CD14-positive monocyte (primary cell): Measurements from ENCODE around the gene DDX43. TPM values are rescaled to one million over a fixed set of nuclear protein-coding genes. Genes with fewer than 3 reads are reported as not detected.
"Not testable (repeated sequence)": the region's sequence is repeated elsewhere in the genome, so short reads cannot be mapped to it uniquely, and the experiment has no call there.

Source experiments
- DNase-seq, 3 donors: peaks; one replicate each; pipeline ENCODE4 v3.0.0-alpha.2; 2011 to 2022
- H2AFZ ChIP-seq: 2 replicates; pipeline ENCODE4 v1.6.0; 2012; ENCODE audit warnings: mild to moderate bottlenecking, low read depth, low read length, inconsistent platforms; ENCODE audit not compliant: insufficient read depth, poor library complexity, severe bottlenecking
- H3K27ac ChIP-seq, 2 donors: 1 replicate in 1 of 2; 2 replicates in 1 of 2; pipeline ENCODE4 v1.5.1; 2012 to 2013; ENCODE audit warnings: low read length in 2 of 2, control low read depth in 1 of 2, inconsistent platforms in 1 of 2, low read depth in 1 of 2, mild to moderate bottlenecking in 1 of 2
- H3K27me3 ChIP-seq, 2 donors: one replicate each; pipeline versions ENCODE4 v1.6.0 to v1.6.1; 2011 to 2013; ENCODE audit warnings: low read length in 2 of 2; ENCODE audit not compliant: control insufficient read depth in 2 of 2, insufficient read depth in 2 of 2
- H3K36me3 ChIP-seq, 2 donors: replicated peaks in 1 of 2; 1 replicate in 1 of 2; 2 replicates in 1 of 2; pipeline versions ENCODE4 v1.5.1 to v1.6.1; 2012 to 2013; ENCODE audit warnings: low read length in 2 of 2, control low read depth in 1 of 2, inconsistent platforms in 1 of 2, mild to moderate bottlenecking in 1 of 2; ENCODE audit not compliant: insufficient read depth in 2 of 2, control insufficient read depth in 1 of 2
- H3K4me1 ChIP-seq, 2 donors: 1 replicate in 1 of 2; 2 replicates in 1 of 2; pipeline versions ENCODE4 v1.5.1 to v1.6.1; 2012 to 2013; ENCODE audit warnings: low read length in 2 of 2, control low read depth in 1 of 2, inconsistent platforms in 1 of 2, mild to moderate bottlenecking in 1 of 2, moderate library complexity in 1 of 2; ENCODE audit not compliant: insufficient read depth in 2 of 2, control insufficient read depth in 1 of 2
- H3K4me2 ChIP-seq: replicated peaks from 2 replicates; pipeline ENCODE3; 2012; ENCODE audit warnings: low read length, moderate library complexity, mild to moderate bottlenecking; ENCODE audit not compliant: poor library complexity, severe bottlenecking; ENCODE audit errors: extremely low read depth
- H3K4me3 ChIP-seq, 3 experiments: fragments of 200-600 bp in 1 of 3; sonication (generic) in 1 of 3; replicated peaks in 1 of 3; 1 replicate in 2 of 3; 2 replicates in 1 of 3; pipeline ENCODE4 v1.5.1; 2011 to 2013; ENCODE audit warnings: low read length in 3 of 3, mild to moderate bottlenecking in 3 of 3, control low read depth in 2 of 3, low read depth in 2 of 3, inconsistent platforms in 1 of 3, moderate library complexity in 1 of 3
- H3K79me2 ChIP-seq: 2 replicates; pipeline ENCODE4 v1.6.0; 2012; ENCODE audit warnings: mild to moderate bottlenecking, control low read depth, inconsistent platforms, low read length, moderate library complexity; ENCODE audit not compliant: insufficient read depth
- H3K9ac ChIP-seq: 2 replicates; pipeline ENCODE4 v1.6.0; 2017; ENCODE audit warnings: low read length, mild to moderate bottlenecking; ENCODE audit not compliant: insufficient read depth, poor library complexity, severe bottlenecking
- H3K9me3 ChIP-seq, 2 donors: replicated peaks in 1 of 2; 1 replicate in 1 of 2; 2 replicates in 1 of 2; pipeline versions ENCODE4 v1.5.1 to v1.6.1; 2012 to 2013; ENCODE audit warnings: low read length in 2 of 2, control low read depth in 1 of 2; ENCODE audit not compliant: control insufficient read depth in 1 of 2, insufficient read depth in 1 of 2
- H4K20me1 ChIP-seq: 2 replicates; pipeline ENCODE4 v1.6.0; 2012; ENCODE audit warnings: mild to moderate bottlenecking, low read length, control low read depth, moderate library complexity; ENCODE audit not compliant: insufficient read depth
- H3K27ac Mint-ChIP-seq, 7 donors: one replicate each; pipeline ENCODE4 v1.8.0; 2020; ENCODE audit warnings: mild to moderate bottlenecking in 7 of 7, mixed read lengths in 7 of 7, moderate library complexity in 6 of 7, inconsistent platforms in 2 of 7
- H3K27me3 Mint-ChIP-seq, 3 donors: one replicate each; pipeline ENCODE4 v1.8.0; 2021 to 2022; ENCODE audit warnings: low read depth in 3 of 3, mild to moderate bottlenecking in 3 of 3, mixed read lengths in 3 of 3, moderate library complexity in 3 of 3, inconsistent platforms in 1 of 3
- H3K36me3 Mint-ChIP-seq, 2 donors: one replicate each; pipeline ENCODE4 v1.8.0; 2020; ENCODE audit warnings: mixed read lengths in 2 of 2, inconsistent platforms in 1 of 2, mild to moderate bottlenecking in 1 of 2
- H3K4me1 Mint-ChIP-seq: one replicate; pipeline ENCODE4 v1.8.0; 2020; ENCODE audit warnings: mild to moderate bottlenecking, mixed read lengths
- H3K4me3 Mint-ChIP-seq, 2 donors: one replicate each; pipeline ENCODE4 v1.8.0; 2020; ENCODE audit warnings: mild to moderate bottlenecking in 2 of 2, mixed read lengths in 2 of 2, moderate library complexity in 1 of 2
- H3K9me3 Mint-ChIP-seq, 7 donors: one replicate each; pipeline ENCODE4 v1.8.0; 2020 to 2022; ENCODE audit warnings: mixed read lengths in 7 of 7, mild to moderate bottlenecking in 6 of 7, moderate library complexity in 6 of 7, inconsistent platforms in 2 of 7
- WGBS: methylation state at CpG from one replicate; pipeline ENCODE4 v1.1.5; 2013; ENCODE audit warnings: missing lambda C conversion rate; ENCODE audit not compliant: insufficient coverage; 5-methylcytosine and 5-hydroxymethylcytosine counted together
- intact Hi-C, 2 donors: fragments of 100-400 bp; cut with micrococcal nuclease; formaldehyde crosslinking; loops; one replicate each; pipeline versions ENCODE4 v1.15.0 to v1.15.1; 2023
- polyA plus RNA-seq, 3 donors: library from polyadenylated mRNA; depleted of rRNA in 1 of 3; unstranded in 2 of 3; stranded (reverse) in 1 of 3; fragments of 300-500 nt in 2 of 3; fragments of >200 nt in 1 of 3; fragmentation: Illumina TruSeq in 2 of 3; gene quantifications; 1 replicate in 2 of 3; 2 replicates in 1 of 3; pipeline ENCODE4 v1.2.3, GENCODE V29; 2012 to 2021
- TF ChIP-seq, protein P1 (sequence below): fragments of 200-600 bp; IDR thresholded peaks from one replicate; pipeline ENCODE4 v1.8.0; 2022; ENCODE audit warnings: antibody characterized with exemption, mild to moderate bottlenecking

The DDX43 gene
- polyA plus RNA-seq, 3 donors: 0.23 to 1.0 TPM; not detected in 1

DNA sequence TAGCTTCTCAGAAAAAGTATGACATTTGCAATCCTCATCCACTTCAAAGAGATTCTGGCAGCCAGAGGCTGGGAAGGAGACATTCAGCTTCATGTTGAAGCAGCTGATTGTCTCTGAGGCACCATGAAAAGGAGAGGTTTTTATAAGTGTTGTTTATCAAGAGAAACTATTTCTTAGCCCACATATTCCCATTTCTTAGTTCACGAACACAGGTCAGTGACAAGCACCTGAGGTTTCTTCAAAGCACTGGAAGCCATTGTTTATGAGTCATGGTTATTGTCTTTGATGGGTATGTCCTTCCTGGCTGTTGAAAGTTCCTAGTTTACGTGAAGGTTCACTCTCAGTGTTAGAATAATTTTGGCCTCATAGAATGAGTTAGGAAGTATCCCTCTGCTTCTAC lies 3.0 kb upstream of the DDX43 start:
- TF ChIP-seq, protein P1, sequence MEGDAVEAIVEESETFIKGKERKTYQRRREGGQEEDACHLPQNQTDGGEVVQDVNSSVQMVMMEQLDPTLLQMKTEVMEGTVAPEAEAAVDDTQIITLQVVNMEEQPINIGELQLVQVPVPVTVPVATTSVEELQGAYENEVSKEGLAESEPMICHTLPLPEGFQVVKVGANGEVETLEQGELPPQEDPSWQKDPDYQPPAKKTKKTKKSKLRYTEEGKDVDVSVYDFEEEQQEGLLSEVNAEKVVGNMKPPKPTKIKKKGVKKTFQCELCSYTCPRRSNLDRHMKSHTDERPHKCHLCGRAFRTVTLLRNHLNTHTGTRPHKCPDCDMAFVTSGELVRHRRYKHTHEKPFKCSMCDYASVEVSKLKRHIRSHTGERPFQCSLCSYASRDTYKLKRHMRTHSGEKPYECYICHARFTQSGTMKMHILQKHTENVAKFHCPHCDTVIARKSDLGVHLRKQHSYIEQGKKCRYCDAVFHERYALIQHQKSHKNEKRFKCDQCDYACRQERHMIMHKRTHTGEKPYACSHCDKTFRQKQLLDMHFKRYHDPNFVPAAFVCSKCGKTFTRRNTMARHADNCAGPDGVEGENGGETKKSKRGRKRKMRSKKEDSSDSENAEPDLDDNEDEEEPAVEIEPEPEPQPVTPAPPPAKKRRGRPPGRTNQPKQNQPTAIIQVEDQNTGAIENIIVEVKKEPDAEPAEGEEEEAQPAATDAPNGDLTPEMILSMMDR: no peak
- no peaks in the 10 kb centered on the region for H3K27me3 ChIP-seq
- Mint-ChIP-seq H3K4me3 (no peak overlapping the region), H3K4me1 (peaks cover 22% of the 10 kb centered on the region), H3K9me3 (peaks cover 0 to 8% (median 5%) of the 10 kb centered on the region in 7 donors), H3K27me3 (peaks cover 0 to 10% (median 0%) of the 10 kb centered on the region in 3 donors), H3K27ac (peak overlapping the region in 1 of 7 donors; percentile 7), H3K36me3 (no peaks in the 10 kb centered on the region)
- DNase-seq: no peak
- H3K4me2 ChIP-seq: no peak overlapping the region
- no peaks in the 10 kb centered on the region for H3K79me2 ChIP-seq
- H3K9me3 ChIP-seq: peaks cover 0 to 11% of the 10 kb centered on the region in 2 donors
- H2AFZ ChIP-seq: no peak overlapping the region
- H3K4me3 ChIP-seq: no peak overlapping the region
- intact Hi-C loops: no loop called here
- H4K20me1 ChIP-seq: no peaks in the 10 kb centered on the region
- H3K36me3 ChIP-seq: no peaks in the 10 kb centered on the region
- WGBS: no CpG with 5 or more reads among the region's 2 CpGs
- H3K27ac ChIP-seq: no peak overlapping the region
- peaks cover 8 to 12% of the 10 kb centered on the region in 2 donors for H3K4me1 ChIP-seq
- H3K9ac ChIP-seq: no peak overlapping the region

DNA sequence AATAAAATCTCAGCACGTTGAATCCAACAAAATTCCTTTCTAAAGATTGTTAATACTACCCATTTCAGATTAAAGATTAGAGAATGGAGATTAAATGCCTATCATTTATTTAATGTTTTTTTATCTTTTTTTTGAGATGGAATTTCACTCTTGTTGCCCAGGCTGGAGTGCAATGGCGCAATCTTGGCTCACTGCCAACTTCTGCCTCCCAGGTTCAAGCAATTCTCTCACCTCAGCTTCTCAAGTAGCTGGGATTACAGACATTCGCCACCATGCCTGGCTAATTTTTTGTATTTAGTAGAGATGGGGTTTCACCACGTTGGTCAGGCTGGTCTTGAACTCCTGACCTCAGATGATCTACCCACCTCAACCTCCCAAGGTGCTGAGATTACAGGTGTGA lies 2.4 kb upstream of the DDX43 start:
- H3K27me3 ChIP-seq, DNase-seq, H3K36me3 ChIP-seq, H3K4me3 Mint-ChIP-seq, H3K9ac ChIP-seq, H3K27ac ChIP-seq, H3K4me3 ChIP-seq, H4K20me1 ChIP-seq, H3K79me2 ChIP-seq, H2AFZ ChIP-seq, H3K27ac Mint-ChIP-seq, H3K27me3 Mint-ChIP-seq, H3K9me3 Mint-ChIP-seq, H3K4me2 ChIP-seq, H3K36me3 Mint-ChIP-seq, intact Hi-C loops: not testable (repeated sequence)
- no CpG with 5 or more reads among the region's 4 CpGs for WGBS
- H3K4me1 Mint-ChIP-seq: peaks cover 22% of the 10 kb centered on the region
- Histone ChIP-seq H3K9me3 (peaks cover 0 to 11% of the 10 kb centered on the region in 2 donors), H3K4me1 (peaks cover 8 to 12% of the 10 kb centered on the region in 2 donors)
